WTC11 (cell line): Measurements from ENCODE around the gene FEM1A.

Experiments
- ATF1 ChIP-seq: sonication (generic); formaldehyde crosslinking; IDR thresholded peaks from 2 replicates; pipeline ENCODE4 v1.8.1; 2023; ENCODE audit warnings: mild to moderate bottlenecking, moderate library complexity, missing genetic modification reagents
- GTF2I ChIP-seq: fragments of 250-450 bp; sonication (Bioruptor Pico); conservative IDR thresholded peaks from 2 replicates; pipeline ENCODE4 v1.4.0; 2021; ENCODE audit warnings: mild to moderate bottlenecking
- JUN ChIP-seq: sonication (generic); formaldehyde crosslinking; IDR thresholded peaks from 2 replicates; pipeline ENCODE4 v1.8.0; 2023; ENCODE audit warnings: mild to moderate bottlenecking, missing genetic modification reagents
- KAT7 ChIP-seq: sonication (generic); formaldehyde crosslinking; IDR thresholded peaks from 2 replicates; pipeline ENCODE4 v1.8.1; 2023; ENCODE audit warnings: missing genetic modification reagents, mild to moderate bottlenecking, borderline replicate concordance
- RORB ChIP-seq: fragments of 250-450 bp; sonication (Bioruptor Pico); IDR thresholded peaks from 2 replicates; pipeline ENCODE4 v1.9.0; 2021; ENCODE audit warnings: mild to moderate bottlenecking
- TEAD4 ChIP-seq: sonication (generic); formaldehyde crosslinking; IDR thresholded peaks from 2 replicates; pipeline ENCODE4 v1.8.0; 2022; ENCODE audit warnings: mild to moderate bottlenecking, missing genetic modification reagents
- ZBTB21 ChIP-seq: sonication (generic); formaldehyde crosslinking; IDR thresholded peaks from 2 replicates; pipeline ENCODE4 v1.8.1; 2023; ENCODE audit warnings: mild to moderate bottlenecking, missing genetic modification reagents, borderline replicate concordance
- ZNF416 ChIP-seq: fragments of 250-450 bp; sonication (Bioruptor Pico); IDR thresholded peaks from 2 replicates; pipeline ENCODE4 v1.9.0; 2021; ENCODE audit warnings: mild to moderate bottlenecking, inconsistent platforms
- TF ChIP-seq, protein P1 (sequence below): fragments of 200-600 bp; IDR thresholded peaks from 2 replicates; pipeline ENCODE4 v1.8.0; 2022; ENCODE audit warnings: antibody characterized with exemption
- TF ChIP-seq, protein P2 (sequence below): sonication (generic); formaldehyde crosslinking; IDR thresholded peaks from 2 replicates; pipeline ENCODE4 v1.8.1; 2023; ENCODE audit warnings: mild to moderate bottlenecking, missing genetic modification reagents
- TF ChIP-seq, protein P3 (sequence below): fragments of 250-450 bp; sonication (Bioruptor Pico); IDR thresholded peaks from 2 replicates; pipeline ENCODE4 v1.9.0; 2021; ENCODE audit warnings: mild to moderate bottlenecking
- TF ChIP-seq, protein P4 (sequence below): sonication (generic); formaldehyde crosslinking; IDR thresholded peaks from 2 replicates; pipeline ENCODE4 v1.8.0; 2022; ENCODE audit warnings: mild to moderate bottlenecking, missing genetic modification reagents
- TF ChIP-seq, protein P5 (sequence below): sonication (generic); formaldehyde crosslinking; IDR thresholded peaks from 2 replicates; pipeline ENCODE4 v1.8.0; 2022; ENCODE audit warnings: mild to moderate bottlenecking, missing genetic modification reagents
- TF ChIP-seq, protein P6 (sequence below): sonication (generic); formaldehyde crosslinking; IDR thresholded peaks from 2 replicates; pipeline ENCODE4 v1.8.1; 2023; ENCODE audit warnings: mild to moderate bottlenecking, missing genetic modification reagents, borderline replicate concordance

DNA sequence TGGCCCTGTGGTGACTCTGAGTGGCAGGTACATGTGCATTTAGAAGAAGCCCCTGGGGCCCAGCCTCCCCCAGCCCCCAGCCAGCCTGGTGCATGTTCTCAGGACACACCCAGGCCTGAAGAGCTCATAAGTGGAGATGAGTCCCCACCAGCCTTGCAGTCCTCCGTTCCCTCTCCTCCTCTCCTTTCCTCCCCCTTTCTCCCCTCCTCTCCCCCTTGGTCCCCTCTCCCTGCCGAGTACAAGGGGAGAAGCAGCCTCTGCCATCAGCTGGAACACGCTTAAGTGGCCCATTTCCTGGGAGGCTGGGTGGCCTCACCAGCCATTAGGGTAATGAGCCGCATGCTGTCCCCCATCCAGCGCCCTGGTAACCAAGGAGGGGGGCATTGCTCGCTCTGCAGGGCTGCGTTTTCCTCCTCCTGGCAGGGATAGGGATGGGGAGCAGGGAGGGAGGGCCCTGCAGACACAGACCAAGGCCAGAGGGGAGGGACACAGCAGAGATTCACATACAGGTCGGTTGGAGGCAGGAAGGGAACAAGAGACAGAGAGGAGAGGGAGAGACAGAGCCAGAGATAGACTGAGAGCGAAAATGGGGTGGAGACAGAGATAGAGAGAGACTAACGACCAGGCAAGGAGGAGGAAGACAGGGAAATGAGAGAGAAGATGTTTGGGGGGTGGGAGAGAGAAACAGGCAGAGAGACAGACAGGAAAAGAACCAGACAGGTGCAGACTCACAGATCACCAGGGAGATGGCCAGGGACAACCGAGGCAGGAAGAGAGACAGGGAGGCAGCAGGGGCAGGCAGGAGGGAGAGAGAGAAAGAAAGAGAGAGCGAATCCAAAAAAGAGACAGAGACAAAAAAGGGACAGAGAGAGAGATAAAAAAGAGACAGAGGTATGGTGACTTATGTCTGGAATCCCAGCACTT is 48.5 kb upstream of the FEM1A start:
- TF ChIP-seq, protein P1, sequence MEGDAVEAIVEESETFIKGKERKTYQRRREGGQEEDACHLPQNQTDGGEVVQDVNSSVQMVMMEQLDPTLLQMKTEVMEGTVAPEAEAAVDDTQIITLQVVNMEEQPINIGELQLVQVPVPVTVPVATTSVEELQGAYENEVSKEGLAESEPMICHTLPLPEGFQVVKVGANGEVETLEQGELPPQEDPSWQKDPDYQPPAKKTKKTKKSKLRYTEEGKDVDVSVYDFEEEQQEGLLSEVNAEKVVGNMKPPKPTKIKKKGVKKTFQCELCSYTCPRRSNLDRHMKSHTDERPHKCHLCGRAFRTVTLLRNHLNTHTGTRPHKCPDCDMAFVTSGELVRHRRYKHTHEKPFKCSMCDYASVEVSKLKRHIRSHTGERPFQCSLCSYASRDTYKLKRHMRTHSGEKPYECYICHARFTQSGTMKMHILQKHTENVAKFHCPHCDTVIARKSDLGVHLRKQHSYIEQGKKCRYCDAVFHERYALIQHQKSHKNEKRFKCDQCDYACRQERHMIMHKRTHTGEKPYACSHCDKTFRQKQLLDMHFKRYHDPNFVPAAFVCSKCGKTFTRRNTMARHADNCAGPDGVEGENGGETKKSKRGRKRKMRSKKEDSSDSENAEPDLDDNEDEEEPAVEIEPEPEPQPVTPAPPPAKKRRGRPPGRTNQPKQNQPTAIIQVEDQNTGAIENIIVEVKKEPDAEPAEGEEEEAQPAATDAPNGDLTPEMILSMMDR: no peak
- TF ChIP-seq TEAD4 (CRISPR knock-in tag) (no peak), JUN (no peak), ZBTB21 (CRISPR knock-in tag) (no peak), KAT7 (CRISPR knock-in tag) (no peak), GTF2I (CRISPR knock-in tag) (no peak), ATF1 (no peak), ZNF416 (no peak), RORB (CRISPR knock-in tag) (no peak)
- TF ChIP-seq, protein P2, sequence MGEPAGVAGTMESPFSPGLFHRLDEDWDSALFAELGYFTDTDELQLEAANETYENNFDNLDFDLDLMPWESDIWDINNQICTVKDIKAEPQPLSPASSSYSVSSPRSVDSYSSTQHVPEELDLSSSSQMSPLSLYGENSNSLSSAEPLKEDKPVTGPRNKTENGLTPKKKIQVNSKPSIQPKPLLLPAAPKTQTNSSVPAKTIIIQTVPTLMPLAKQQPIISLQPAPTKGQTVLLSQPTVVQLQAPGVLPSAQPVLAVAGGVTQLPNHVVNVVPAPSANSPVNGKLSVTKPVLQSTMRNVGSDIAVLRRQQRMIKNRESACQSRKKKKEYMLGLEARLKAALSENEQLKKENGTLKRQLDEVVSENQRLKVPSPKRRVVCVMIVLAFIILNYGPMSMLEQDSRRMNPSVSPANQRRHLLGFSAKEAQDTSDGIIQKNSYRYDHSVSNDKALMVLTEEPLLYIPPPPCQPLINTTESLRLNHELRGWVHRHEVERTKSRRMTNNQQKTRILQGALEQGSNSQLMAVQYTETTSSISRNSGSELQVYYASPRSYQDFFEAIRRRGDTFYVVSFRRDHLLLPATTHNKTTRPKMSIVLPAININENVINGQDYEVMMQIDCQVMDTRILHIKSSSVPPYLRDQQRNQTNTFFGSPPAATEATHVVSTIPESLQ (CRISPR knock-in tag): no peak
- TF ChIP-seq, protein P3, sequence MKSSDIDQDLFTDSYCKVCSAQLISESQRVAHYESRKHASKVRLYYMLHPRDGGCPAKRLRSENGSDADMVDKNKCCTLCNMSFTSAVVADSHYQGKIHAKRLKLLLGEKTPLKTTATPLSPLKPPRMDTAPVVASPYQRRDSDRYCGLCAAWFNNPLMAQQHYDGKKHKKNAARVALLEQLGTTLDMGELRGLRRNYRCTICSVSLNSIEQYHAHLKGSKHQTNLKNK (CRISPR knock-in tag): no peak
- TF ChIP-seq, protein P4, sequence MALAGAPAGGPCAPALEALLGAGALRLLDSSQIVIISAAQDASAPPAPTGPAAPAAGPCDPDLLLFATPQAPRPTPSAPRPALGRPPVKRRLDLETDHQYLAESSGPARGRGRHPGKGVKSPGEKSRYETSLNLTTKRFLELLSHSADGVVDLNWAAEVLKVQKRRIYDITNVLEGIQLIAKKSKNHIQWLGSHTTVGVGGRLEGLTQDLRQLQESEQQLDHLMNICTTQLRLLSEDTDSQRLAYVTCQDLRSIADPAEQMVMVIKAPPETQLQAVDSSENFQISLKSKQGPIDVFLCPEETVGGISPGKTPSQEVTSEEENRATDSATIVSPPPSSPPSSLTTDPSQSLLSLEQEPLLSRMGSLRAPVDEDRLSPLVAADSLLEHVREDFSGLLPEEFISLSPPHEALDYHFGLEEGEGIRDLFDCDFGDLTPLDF (CRISPR knock-in tag): no peak
- TF ChIP-seq, protein P5, sequence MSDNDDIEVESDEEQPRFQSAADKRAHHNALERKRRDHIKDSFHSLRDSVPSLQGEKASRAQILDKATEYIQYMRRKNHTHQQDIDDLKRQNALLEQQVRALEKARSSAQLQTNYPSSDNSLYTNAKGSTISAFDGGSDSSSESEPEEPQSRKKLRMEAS (CRISPR knock-in tag): 0 out of 2 replicates have a peak, but pooled peaks have one; percentile 22
- TF ChIP-seq, protein P6, sequence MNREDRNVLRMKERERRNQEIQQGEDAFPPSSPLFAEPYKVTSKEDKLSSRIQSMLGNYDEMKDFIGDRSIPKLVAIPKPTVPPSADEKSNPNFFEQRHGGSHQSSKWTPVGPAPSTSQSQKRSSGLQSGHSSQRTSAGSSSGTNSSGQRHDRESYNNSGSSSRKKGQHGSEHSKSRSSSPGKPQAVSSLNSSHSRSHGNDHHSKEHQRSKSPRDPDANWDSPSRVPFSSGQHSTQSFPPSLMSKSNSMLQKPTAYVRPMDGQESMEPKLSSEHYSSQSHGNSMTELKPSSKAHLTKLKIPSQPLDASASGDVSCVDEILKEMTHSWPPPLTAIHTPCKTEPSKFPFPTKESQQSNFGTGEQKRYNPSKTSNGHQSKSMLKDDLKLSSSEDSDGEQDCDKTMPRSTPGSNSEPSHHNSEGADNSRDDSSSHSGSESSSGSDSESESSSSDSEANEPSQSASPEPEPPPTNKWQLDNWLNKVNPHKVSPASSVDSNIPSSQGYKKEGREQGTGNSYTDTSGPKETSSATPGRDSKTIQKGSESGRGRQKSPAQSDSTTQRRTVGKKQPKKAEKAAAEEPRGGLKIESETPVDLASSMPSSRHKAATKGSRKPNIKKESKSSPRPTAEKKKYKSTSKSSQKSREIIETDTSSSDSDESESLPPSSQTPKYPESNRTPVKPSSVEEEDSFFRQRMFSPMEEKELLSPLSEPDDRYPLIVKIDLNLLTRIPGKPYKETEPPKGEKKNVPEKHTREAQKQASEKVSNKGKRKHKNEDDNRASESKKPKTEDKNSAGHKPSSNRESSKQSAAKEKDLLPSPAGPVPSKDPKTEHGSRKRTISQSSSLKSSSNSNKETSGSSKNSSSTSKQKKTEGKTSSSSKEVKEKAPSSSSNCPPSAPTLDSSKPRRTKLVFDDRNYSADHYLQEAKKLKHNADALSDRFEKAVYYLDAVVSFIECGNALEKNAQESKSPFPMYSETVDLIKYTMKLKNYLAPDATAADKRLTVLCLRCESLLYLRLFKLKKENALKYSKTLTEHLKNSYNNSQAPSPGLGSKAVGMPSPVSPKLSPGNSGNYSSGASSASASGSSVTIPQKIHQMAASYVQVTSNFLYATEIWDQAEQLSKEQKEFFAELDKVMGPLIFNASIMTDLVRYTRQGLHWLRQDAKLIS (CRISPR knock-in tag): no peak
